Activated gamma-delta T cell treated with anti-CD3 and anti-CD28 coated beads, Interleukin-2, amount 50 U/mL, for 16 hours (primary cell): Measurements from ENCODE around the gene CDKL5.

Source experiments
- DNase-seq: peaks from one replicate; pipeline ENCODE4 v3.0.0-alpha.2; 2020; ENCODE audit warnings: low read depth

Gene CDKL5

DNA sequence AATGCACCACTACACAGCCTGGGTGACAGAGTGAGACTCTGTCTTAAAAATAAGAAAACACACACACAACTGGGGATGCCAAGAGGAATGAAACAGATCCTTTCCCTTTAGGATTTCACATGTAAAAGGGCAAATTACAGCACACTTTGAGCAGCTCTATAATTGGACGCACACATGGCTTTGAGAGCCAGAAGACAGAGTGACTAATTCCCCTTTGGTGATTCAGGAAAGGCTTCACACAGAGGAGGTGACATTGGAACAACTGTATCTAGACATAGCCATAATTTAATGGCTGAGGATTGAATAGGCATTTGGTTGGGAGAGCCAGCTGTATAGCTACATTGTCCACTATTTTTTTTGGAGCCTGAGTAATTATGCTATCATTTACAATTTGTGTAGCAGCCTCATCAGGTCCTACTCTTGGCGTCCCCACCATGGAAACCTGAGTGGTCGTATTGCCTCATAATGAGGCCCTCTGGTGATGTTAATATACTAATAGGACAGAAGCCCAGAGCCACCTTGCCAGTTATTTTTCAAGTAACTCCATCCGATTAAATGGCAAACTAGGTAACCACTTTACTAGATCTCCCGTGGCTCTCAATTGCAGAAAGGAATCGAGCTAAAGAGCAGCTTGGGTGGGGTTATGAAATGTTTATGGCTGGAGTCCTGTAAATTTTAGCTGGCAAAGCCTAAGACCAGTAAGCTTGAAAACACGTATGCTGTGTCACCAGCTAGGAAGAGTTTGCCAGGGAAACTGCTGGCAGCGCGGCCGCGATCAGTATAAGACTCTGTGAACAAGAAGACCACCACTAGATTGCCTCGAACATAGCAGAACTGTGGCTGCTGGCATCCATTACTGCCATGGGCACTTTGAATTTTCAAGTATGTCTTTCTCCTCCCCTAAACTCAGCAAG is 273.6 kb downstream of the CDKL5 start:
- DNase-seq: no peak

DNA sequence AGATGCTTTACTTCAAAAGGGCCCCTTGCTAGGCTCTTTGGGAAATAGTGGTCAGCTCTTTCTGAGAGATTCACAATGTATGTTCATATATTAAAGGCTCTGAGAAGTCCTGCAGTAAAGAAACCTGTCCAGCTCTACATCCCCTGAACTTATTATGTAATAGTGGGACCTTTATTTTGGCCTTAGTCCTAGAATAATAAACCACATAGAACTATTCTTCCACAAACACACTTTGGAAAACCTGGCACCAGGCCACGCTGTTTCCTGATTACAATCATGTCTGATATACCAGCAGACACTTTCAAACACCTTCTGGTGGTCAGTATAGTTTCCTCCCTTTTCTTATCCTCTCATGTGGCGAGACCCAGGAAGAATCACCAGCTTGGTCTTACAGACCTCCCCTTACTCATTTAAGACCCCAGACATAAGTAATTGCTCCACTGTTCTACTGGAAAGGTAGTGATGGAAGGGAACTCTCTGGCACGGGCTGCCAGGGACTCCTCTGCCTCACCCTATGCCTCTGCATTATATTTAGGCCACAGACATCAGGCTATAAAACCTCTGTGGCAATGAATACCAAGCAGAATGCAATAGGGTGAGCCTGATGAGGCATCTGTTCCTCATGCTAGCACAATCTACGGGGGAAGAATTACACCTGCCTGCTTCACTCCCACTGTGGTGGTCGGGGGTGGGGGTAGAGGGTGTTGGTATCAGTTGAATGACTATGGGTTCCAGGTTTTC is 276.4 kb downstream of the CDKL5 start:
- DNase-seq: no peak

DNA sequence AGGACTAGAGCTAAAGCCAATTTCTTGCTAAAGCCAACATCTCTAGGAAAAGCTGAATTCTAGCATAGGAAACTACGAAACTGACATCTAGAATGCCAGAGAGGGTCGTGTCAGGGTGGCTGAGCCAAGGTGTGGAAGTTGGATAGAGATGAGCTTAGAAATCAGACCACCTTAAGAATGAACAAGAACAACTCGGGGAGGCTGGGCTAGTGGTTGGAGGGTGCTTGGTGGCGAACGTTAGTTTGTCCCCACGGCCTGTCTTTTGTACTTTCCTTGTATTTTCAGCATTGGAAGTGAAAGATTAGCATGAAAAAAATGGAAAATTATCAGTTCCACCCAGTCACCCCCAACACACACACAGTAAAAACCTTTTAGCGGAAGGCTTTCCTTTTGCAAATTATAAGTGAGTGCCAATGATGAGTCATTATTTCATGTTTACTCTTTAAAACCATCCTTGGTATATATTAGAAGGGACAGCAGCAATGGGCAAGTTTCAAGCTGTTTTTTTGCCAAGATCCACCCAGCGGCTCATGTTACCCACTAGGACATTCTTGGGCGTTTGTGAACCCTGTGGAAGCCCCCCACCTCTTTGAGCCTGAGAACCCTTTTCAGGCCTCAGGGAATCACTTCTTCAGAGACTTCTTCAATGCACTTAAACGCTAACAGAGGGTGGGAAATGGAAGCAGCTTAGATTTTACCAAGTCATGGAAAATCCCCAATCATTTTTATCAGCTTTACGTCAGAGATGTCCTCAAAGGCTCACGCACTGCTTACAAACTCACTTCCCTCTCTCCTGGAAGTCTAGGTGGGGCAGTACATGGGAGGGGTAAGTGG is 277.2 kb downstream of the CDKL5 start:
- no peak for DNase-seq
